ENCODE measurements around the gene PKP2.

DNA sequence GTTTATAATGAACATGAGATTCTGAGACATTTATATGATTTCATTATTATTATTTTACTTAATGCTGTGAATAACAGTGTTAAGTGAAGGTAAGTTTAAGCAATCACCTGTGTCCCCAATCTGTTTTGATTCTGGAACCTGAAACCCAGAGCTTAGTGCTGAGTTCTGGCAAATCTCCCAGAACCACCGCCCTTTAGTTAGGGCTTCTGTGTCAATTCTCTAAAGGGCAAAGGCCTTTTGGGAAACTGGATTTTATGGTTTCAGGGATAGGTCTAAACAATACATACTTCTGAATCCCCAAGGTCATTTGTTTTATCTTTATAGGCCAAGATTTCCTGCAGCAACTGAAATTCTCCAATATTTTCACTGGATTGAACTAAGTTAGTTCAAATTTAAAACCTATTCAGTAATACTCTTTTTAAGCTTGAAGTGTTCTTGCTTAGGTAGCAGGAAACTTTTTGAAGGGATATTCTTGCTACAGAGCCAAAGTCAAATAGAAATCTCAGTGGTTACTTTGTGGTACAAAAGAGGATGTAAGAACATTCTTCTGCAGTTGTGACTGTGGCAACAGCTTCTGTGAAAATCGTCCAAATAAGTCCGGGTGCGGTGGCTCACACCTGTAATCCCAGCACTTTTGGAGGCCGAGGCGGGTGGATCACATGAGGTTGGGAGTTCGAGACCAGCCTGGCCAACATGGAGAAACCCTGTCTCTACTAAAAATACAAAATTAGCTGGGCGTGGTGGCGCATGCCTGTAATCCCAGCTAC, 10.0 kb upstream of the PKP2 start:
- TF ChIP-seq EZH2 (IDR thresholded peaks at IDR 0.05; ENCODE audit: insufficient read depth, poor library complexity, severe bottlenecking), result no peak
- no peak for TF ChIP-seq EZH2phosphoT487 (IDR thresholded peaks at IDR 0.05; ENCODE audit: insufficient read depth, low read depth)
